GM21825 (cell line): ENCODE data around the gene KDM4E.
"Not testable (repeated sequence)": the region's sequence is repeated elsewhere in the genome, so short reads cannot be mapped to it uniquely, and the experiment has no call there.

Experiments
- ATAC-seq: cut with Tn5 transposase; IDR thresholded peaks from one replicate; pipeline ENCODE4 v1.9.1; 2021; ENCODE audit warnings: mild to moderate bottlenecking, moderate library complexity; ENCODE audit not compliant: unreplicated experiment

KDM4E gene

GRCh38 chr11:95049122-95049521 is 24.1 kb downstream of the KDM4E start, which contains the start of gene KDM4F:
Gene KDM4F (plus strand): TSS chr11:95049422.
- not testable (repeated sequence) for ATAC-seq

- no peak for ATAC-seq
Observed at GRCh38 chr11:95050595-95051202, 25.6 kb downstream of the KDM4E start.

- no peak for ATAC-seq
Observed at GRCh38 chr11:95054356-95054755, 29.3 kb downstream of the KDM4E start.

DNA sequence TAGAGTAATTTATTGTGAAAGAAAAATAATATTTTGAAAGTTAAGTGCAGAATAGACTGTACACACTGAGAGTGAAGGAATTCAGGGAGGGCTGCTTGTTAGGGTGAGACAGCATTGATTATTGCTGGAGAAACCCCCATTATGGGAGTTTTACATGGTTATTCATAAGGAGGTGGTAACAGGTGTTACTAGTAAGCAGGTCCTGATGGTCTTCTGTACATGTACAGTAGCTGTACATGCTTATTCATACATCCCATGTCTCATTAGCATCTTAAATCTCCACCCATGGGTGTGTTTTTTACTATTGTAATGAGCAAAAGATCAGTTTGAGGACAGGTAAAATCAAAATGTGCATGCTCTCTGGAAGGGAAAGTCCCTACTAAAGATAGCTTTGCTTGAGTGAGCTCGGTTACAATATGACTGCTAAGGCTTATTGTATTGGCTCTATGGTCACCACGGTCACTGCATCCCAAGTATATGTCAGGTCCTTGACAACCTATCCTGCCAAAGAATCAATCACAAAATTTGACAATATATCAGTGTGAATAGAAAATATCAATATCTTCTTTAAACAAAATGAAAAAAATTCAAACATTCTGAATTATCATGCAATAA is 30.3 kb downstream of the KDM4E start:
- ATAC-seq = peak; percentile 95

GRCh38 chr11:95057959-95058358 is 32.9 kb downstream of the KDM4E start:
- ATAC-seq = no peak

GRCh38 chr11:95058621-95059020 is 33.6 kb downstream of the KDM4E start:
- no peak for ATAC-seq

GRCh38 chr11:95059046-95059445 is 34.0 kb downstream of the KDM4E start:
- no peak for ATAC-seq

DNA sequence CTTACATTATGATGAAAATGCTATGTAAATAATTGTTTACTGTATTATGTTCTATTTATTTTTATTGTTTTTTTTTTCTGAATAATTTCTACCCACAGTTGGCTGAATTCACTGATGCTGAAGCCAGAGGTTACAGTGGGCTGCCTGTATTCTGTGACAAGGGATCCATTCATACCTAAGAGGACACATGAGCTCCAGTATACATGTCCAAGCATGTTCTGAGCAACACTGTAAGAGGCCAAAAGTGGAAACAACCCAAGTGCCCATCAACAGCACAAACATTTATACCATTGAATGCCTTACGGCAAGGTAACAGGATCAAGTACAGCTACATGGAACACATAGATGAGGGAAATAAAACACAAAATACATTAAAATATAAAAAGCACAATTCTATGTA is 40.3 kb downstream of the KDM4E start:
- ATAC-seq = no peak

DNA sequence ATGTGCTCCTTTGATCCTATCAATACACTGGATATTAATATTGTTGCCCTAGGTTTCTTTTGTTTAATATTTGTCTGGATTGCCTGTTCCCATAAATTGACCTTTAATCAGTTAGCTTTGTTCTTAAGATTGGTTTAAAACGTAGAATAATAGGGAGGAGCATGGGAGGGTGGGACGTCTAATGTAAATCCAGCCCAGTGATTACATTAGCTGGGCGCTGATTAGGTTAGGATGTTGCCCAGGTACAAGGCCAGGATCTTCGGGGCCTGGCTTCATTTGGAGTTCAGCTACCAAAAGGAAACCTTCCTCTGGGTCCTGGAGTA is 41.6 kb downstream of the KDM4E start, which contains the start of gene SRSF8:
TSS of gene SRSF8 (plus strand) at position 204 of the 323 bp plus-strand sequence. CDS start 308 bp downstream, outside the sequence.
- ATAC-seq = peak; percentile 34

DNA sequence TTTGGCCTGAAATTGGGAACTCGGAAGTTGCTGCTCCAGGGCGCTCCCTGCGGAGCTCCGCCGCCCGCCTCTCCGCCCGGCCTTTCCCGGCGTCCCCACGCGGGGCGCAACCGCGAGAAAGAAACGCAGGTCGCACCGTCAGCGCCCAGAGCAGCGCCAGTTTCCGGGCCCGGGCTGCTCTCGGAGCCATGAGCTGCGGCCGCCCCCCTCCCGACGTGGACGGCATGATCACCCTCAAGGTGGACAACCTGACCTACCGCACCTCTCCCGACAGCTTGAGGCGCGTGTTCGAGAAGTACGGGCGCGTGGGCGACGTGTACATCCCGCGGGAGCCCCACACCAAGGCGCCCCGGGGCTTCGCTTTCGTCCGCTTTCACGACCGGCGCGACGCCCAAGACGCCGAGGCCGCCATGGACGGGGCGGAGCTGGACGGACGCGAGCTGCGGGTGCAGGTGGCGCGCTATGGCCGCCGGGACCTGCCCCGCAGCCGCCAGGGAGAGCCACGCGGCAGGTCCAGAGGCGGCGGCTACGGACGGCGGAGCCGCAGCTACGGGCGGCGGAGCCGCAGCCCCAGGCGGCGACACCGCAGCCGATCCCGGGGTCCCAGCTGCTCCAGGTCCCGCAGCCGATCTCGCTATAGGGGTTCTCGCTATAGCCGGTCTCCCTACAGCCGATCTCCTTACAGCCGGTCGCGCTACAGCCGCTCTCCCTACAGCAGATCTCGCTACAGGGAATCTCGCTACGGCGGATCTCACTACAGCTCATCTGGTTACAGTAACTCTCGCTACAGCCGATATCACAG is 42.2 kb downstream of the KDM4E start:
- ATAC-seq = peak; percentile 62

GRCh38 chr11:95067841-95068219 is 42.8 kb downstream of the KDM4E start:
- ATAC-seq = no peak

DNA sequence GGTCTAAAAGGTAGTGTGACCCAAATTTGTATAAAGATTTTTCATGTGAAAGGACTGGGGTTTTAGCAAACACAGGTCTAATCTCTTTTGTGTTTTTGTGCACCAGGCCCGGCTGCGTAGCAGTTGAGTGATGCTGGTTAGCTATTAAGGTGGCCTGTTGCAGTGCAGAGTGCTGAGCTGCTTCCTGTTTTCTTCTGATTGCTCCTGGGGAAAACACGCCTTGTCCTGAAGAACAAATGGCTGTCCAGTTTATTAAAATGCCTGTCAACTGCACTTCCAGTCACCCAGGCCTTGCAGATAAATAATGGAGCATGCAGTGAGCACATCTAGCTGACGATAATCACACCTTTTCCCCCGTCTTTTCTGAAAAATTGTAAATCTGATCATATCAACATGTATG is 43.5 kb downstream of the KDM4E start:
- ATAC-seq = peak; percentile 77

GRCh38 chr11:95070471-95070870 is 45.4 kb downstream of the KDM4E start:
- ATAC-seq = no peak

GRCh38 chr11:95072948-95073347 is 47.9 kb downstream of the KDM4E start:
- ATAC-seq = no peak

- no peak for ATAC-seq
Observed at GRCh38 chr11:95074792-95075563, 49.9 kb downstream of the KDM4E start.

- ATAC-seq = peak; percentile 63
Observed at GRCh38 chr11:95076416-95076815, 51.4 kb downstream of the KDM4E start.

GRCh38 chr11:95076981-95077380 is 51.9 kb downstream of the KDM4E start:
- no peak for ATAC-seq
